DOHH2 (cell line): ENCODE measurements around the gene MAP3K15.
A peak's percentile ranks its signal among the peaks of the same experiment; 100 is the strongest.

Experiments
- H3F3A ChIP-seq: fragments of 200-600 bp; sonication (generic), shearing (Covaris generic); 2 replicates; pipeline ENCODE4 v1.6.0; 2016; ENCODE audit warnings: antibody characterized with exemption, mild to moderate bottlenecking; ENCODE audit not compliant: control insufficient read depth, insufficient read depth
- H3K27ac ChIP-seq: fragments of 200-600 bp; sonication (generic); 2 replicates; pipeline ENCODE4 v1.5.1; 2014; ENCODE audit warnings: low read depth, mild to moderate bottlenecking, low read length, moderate library complexity
- H3K27me3 ChIP-seq: fragments of 200-600 bp; sonication (generic); 2 replicates; pipeline ENCODE4 v1.6.1; 2014; ENCODE audit warnings: mild to moderate bottlenecking, low read length, mixed read lengths; ENCODE audit not compliant: control insufficient read depth
- H3K36me3 ChIP-seq: fragments of 200-600 bp; sonication (generic); 2 replicates; pipeline ENCODE4 v1.6.1; 2014; ENCODE audit warnings: mild to moderate bottlenecking, low read length, moderate library complexity, mixed read lengths; ENCODE audit not compliant: control insufficient read depth
- H3K4me1 ChIP-seq: fragments of 200-600 bp; sonication (generic); 2 replicates; pipeline ENCODE4 v1.6.1; 2014; ENCODE audit warnings: mild to moderate bottlenecking, low read length, mixed read lengths; ENCODE audit not compliant: control insufficient read depth
- H3K4me2 ChIP-seq: fragments of 200-600 bp; sonication (generic); 2 replicates; pipeline ENCODE4 v1.6.0; 2014; ENCODE audit warnings: mild to moderate bottlenecking, low read length, moderate library complexity
- H3K4me3 ChIP-seq: fragments of 200-600 bp; sonication (generic); 2 replicates; pipeline ENCODE4 v1.5.1; 2014; ENCODE audit warnings: mild to moderate bottlenecking, low read length, mixed read lengths
- H3K79me2 ChIP-seq: fragments of 200-600 bp; sonication (generic); 2 replicates; pipeline ENCODE4 v1.6.1; 2014; ENCODE audit warnings: mild to moderate bottlenecking, low read length, mixed read lengths; ENCODE audit not compliant: control insufficient read depth
- H3K9me2 ChIP-seq: fragments of 200-600 bp; sonication (generic); replicated peaks from 2 replicates; pipeline ENCODE4 v1.6.1; 2014; ENCODE audit warnings: mild to moderate bottlenecking, low read length, mixed read lengths; ENCODE audit not compliant: control insufficient read depth
- H3K9me3 ChIP-seq: fragments of 200-600 bp; sonication (generic); 2 replicates; pipeline ENCODE4 v1.6.1; 2014; ENCODE audit warnings: antibody characterized with exemption, low read length, mixed read lengths; ENCODE audit not compliant: control insufficient read depth, insufficient read depth
- H4K20me1 ChIP-seq: fragments of 200-600 bp; sonication (generic); 2 replicates; pipeline ENCODE4 v1.6.0; 2014; ENCODE audit warnings: low read depth, mild to moderate bottlenecking, antibody characterized with exemption, low read length, moderate library complexity; ENCODE audit not compliant: control insufficient read depth, insufficient read depth
- CTCF ChIP-seq: fragments of 200-600 bp; sonication (generic); IDR thresholded peaks from one replicate; pipeline ENCODE4 v1.5.1; 2014; ENCODE audit warnings: antibody characterized with exemption, mild to moderate bottlenecking, low read depth, low read length; ENCODE audit not compliant: poor library complexity, severe bottlenecking
- EZH2phosphoT487 ChIP-seq: fragments of 200-600 bp; sonication (generic); IDR thresholded peaks from 2 replicates; pipeline ENCODE4 v1.6.1; 2017; ENCODE audit warnings: borderline replicate concordance, mild to moderate bottlenecking, antibody characterized with exemption, low read length, moderate library complexity, mixed read lengths

MAP3K15 gene

GRCh38 chrX:19343535-19344408, 171.5 kb downstream of the MAP3K15 start, which contains the start of gene PDHA1:
PDHA1 (plus strand) TSS chrX:19343927; CDS start chrX:19344038, 111 bp downstream.
- no peaks in the 10 kb centered on the region; the same call in 1 of the 2 replicates for H4K20me1 ChIP-seq
- TF ChIP-seq CTCF (no peak), EZH2phosphoT487 (no peak)
- peak within 1 kb of the TSS; percentile 19 for H3K27ac ChIP-seq
- H3F3A ChIP-seq = no peaks in the 10 kb centered on the region
- H3K4me1 ChIP-seq = peaks cover 26% of the 10 kb centered on the region
- H3K79me2 ChIP-seq = peaks cover 48% of the 10 kb centered on the region
- no peaks in the 10 kb centered on the region for H3K9me2 ChIP-seq
- peak within 1 kb of the TSS; percentile 61 for H3K4me2 ChIP-seq
- H3K9me3 ChIP-seq = no peaks in the 10 kb centered on the region
- peaks cover 10% of the 10 kb centered on the region for H3K36me3 ChIP-seq
- H3K27me3 ChIP-seq = no peaks in the 10 kb centered on the region
- peak within 1 kb of the TSS; percentile 76 for H3K4me3 ChIP-seq

GRCh38 chrX:19343085-19343534, 172.2 kb downstream of the MAP3K15 start:
- H3K9me2 ChIP-seq = no peaks in the 10 kb centered on the region
- H3K4me2 ChIP-seq = peak overlapping the region; percentile 61
- no peaks in the 10 kb centered on the region for H3K27me3 ChIP-seq
- TF ChIP-seq EZH2phosphoT487 (no peak), CTCF (no peak)
- peaks cover 43% of the 10 kb centered on the region for H3K79me2 ChIP-seq
- no peaks in the 10 kb centered on the region; the same call in 1 of the 2 replicates for H4K20me1 ChIP-seq
- peaks cover 26% of the 10 kb centered on the region for H3K4me1 ChIP-seq
- peaks cover 9% of the 10 kb centered on the region for H3K36me3 ChIP-seq
- no peaks in the 10 kb centered on the region for H3F3A ChIP-seq
- H3K9me3 ChIP-seq = no peaks in the 10 kb centered on the region
- peak overlapping the region; percentile 19 for H3K27ac ChIP-seq
- peak overlapping the region; percentile 76 for H3K4me3 ChIP-seq

- Histone ChIP-seq H3K4me2 (peak overlapping the region; percentile 61), H3K27ac (peak overlapping the region; percentile 19)
- TF ChIP-seq EZH2phosphoT487 = no peak
- TF ChIP-seq CTCF = no peak
Measured at GRCh38 chrX:19342331-19342906, 172.9 kb downstream of the MAP3K15 start.

More at GRCh38 chrX:19342331-19342906, 172.9 kb downstream of the MAP3K15 start:
- H3F3A ChIP-seq = no peaks in the 10 kb centered on the region
- H3K9me3 ChIP-seq = no peaks in the 10 kb centered on the region
- no peaks in the 10 kb centered on the region for H3K27me3 ChIP-seq
- peaks cover 3% of the 10 kb centered on the region for H3K36me3 ChIP-seq
- no peaks in the 10 kb centered on the region for H3K9me2 ChIP-seq
- H3K79me2 ChIP-seq = peaks cover 36% of the 10 kb centered on the region
- H3K4me3 ChIP-seq = peak overlapping the region; percentile 76
- peaks cover 26% of the 10 kb centered on the region for H3K4me1 ChIP-seq
- H4K20me1 ChIP-seq = no peaks in the 10 kb centered on the region; the same call in 1 of the 2 replicates
